Thyroid gland (tissue), 4 donors: ENCODE data around the gene SYT1. TPM values are rescaled to one million over a fixed set of nuclear protein-coding genes. Genes with fewer than 3 reads are reported as not detected.

Experiments used
- DNase-seq, 2 donors: peaks; one replicate each; pipeline ENCODE4 v3.0.0-alpha.2; 2019
- H3K27ac ChIP-seq, 3 donors: fragments of 200-600 bp; sonication (generic); 1 replicate in 2 of 3; 2 replicates in 1 of 3; pipeline ENCODE4 v1.5.1; 2016 to 2019; ENCODE audit warnings: mild to moderate bottlenecking in 1 of 3, moderate library complexity in 1 of 3
- H3K27me3 ChIP-seq: fragments of 200-600 bp; sonication (generic); one replicate; pipeline ENCODE4 v1.5.1; 2019
- H3K36me3 ChIP-seq, 2 donors: fragments of 200-600 bp; sonication (generic); one replicate each; pipeline ENCODE4 v1.5.1; 2016 to 2019
- H3K4me1 ChIP-seq, 2 donors: fragments of 200-600 bp; sonication (generic); one replicate each; pipeline ENCODE4 v1.5.1; 2017 to 2019
- H3K4me3 ChIP-seq, 3 donors: fragments of 200-600 bp; sonication (generic); replicated peaks in 1 of 3; 1 replicate in 2 of 3; 2 replicates in 1 of 3; pipeline ENCODE4 v1.5.1; 2016; ENCODE audit warnings: mild to moderate bottlenecking in 1 of 3
- H3K9me3 ChIP-seq: fragments of 200-600 bp; sonication (generic); one replicate; pipeline ENCODE4 v1.5.1; 2017
- POLR2A ChIP-seq, 2 donors: fragments of 450-650 bp; IDR thresholded peaks; one replicate each; pipeline ENCODE4 v1.6.1; 2017; ENCODE audit warnings: antibody characterized with exemption in 2 of 2, mild to moderate bottlenecking in 2 of 2, moderate library complexity in 1 of 2
- WGBS, 2 donors: methylation state at CpG; one replicate each; pipeline ENCODE4 v1.1.5; 2017; 5-methylcytosine and 5-hydroxymethylcytosine counted together
- intact Hi-C: fragments of 100-400 bp; cut with DNase I; formaldehyde crosslinking; loops from one replicate; pipeline ENCODE4 v1.15.1; 2023
- total RNA-seq, 4 donors: library from RNA; depleted of rRNA; stranded (reverse); fragments of >200 nt; gene quantifications; one replicate each; pipeline ENCODE4 v1.2.3, GENCODE V29; 2016
- TF ChIP-seq, protein P1 (sequence below), 6 experiments: fragments of 200-600 bp in 3 of 6; fragments of 450-650 bp in 3 of 6; sonication (generic) in 3 of 6; IDR thresholded peaks; one replicate each; pipeline ENCODE4 v1.5.1; 2016 to 2019; ENCODE audit warnings: antibody characterized with exemption in 6 of 6, mild to moderate bottlenecking in 2 of 6, inconsistent platforms in 1 of 6, moderate library complexity in 1 of 6

Gene SYT1
- total RNA-seq, 4 donors from 2014 or later: 0.58 to 2.4 (median 1.2) TPM

DNA sequence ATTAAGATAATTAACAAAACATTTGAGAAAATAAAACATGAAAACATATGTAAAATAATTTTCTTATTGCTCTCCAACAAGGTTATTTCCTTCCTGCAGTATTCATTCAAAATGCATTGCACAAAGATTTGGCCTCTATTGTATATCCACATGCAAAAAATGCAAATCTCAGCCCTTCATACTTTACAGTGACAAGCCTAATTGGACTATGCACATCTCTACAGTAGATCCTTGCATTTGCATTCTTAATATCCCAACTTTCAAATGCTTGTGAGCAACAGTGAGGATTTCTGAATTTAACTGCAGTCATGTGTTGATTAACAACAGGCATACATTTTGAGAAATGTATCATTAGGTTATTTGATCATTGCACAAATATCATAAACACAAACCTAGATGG, 492.5 kb downstream of the SYT1 start:
- TF ChIP-seq POLR2A (IDR thresholded peaks at IDR 0.05): no peak
- TF ChIP-seq, protein P1, sequence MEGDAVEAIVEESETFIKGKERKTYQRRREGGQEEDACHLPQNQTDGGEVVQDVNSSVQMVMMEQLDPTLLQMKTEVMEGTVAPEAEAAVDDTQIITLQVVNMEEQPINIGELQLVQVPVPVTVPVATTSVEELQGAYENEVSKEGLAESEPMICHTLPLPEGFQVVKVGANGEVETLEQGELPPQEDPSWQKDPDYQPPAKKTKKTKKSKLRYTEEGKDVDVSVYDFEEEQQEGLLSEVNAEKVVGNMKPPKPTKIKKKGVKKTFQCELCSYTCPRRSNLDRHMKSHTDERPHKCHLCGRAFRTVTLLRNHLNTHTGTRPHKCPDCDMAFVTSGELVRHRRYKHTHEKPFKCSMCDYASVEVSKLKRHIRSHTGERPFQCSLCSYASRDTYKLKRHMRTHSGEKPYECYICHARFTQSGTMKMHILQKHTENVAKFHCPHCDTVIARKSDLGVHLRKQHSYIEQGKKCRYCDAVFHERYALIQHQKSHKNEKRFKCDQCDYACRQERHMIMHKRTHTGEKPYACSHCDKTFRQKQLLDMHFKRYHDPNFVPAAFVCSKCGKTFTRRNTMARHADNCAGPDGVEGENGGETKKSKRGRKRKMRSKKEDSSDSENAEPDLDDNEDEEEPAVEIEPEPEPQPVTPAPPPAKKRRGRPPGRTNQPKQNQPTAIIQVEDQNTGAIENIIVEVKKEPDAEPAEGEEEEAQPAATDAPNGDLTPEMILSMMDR (IDR thresholded peaks at IDR 0.05): no peak
- Histone ChIP-seq H3K27ac (no peak overlapping the region), H3K9me3 (no peaks in the 10 kb centered on the region), H3K4me3 (no peak overlapping the region), H3K4me1 (peaks cover 13 to 18% of the 10 kb centered on the region in 2 donors), H3K27me3 (no peaks in the 10 kb centered on the region), H3K36me3 (no peaks in the 10 kb centered on the region)
- no peak for DNase-seq
- intact Hi-C loops: no loop called here

GRCh38 chr12:79358716-79359300, 494.2 kb downstream of the SYT1 start:
- intact Hi-C loops: no loop called here
- H3K27me3 ChIP-seq: no peaks in the 10 kb centered on the region
- H3K4me1 ChIP-seq: peaks cover 13 to 18% of the 10 kb centered on the region in 2 donors
- TF ChIP-seq POLR2A (IDR thresholded peaks at IDR 0.05): no peak
- TF ChIP-seq, protein P1 (IDR thresholded peaks at IDR 0.05): no peak
- 85 to 89% methylated on average over 5 of the region's 5 CpGs for WGBS, 2 donors
- DNase-seq: no peak
- H3K4me3 ChIP-seq: no peak overlapping the region
- H3K9me3 ChIP-seq: no peaks in the 10 kb centered on the region
- no peak overlapping the region for H3K27ac ChIP-seq
- no peaks in the 10 kb centered on the region for H3K36me3 ChIP-seq

- intact Hi-C loops: no loop called here
- peaks cover 13 to 18% of the 10 kb centered on the region in 2 donors for H3K4me1 ChIP-seq
- H3K36me3 ChIP-seq: no peaks in the 10 kb centered on the region
- H3K4me3 ChIP-seq: no peak overlapping the region
- no peaks in the 10 kb centered on the region for H3K27me3 ChIP-seq
- H3K27ac ChIP-seq: no peak overlapping the region
- H3K9me3 ChIP-seq: no peaks in the 10 kb centered on the region
- peak; percentile 38 to 44 for DNase-seq
- 10 to 15% methylated on average over 1 of the region's 1 CpG for WGBS, 2 donors
- TF ChIP-seq POLR2A (IDR thresholded peaks at IDR 0.05): no peak
- TF ChIP-seq, protein P1 (IDR thresholded peaks at IDR 0.05): no peak
These were observed 495.7 kb downstream of the SYT1 start for GRCh38 chr12:79360286-79360685.

- no peaks in the 10 kb centered on the region for H3K36me3 ChIP-seq
- DNase-seq: peak; percentile 65 to 73
- H3K27ac ChIP-seq: no peak overlapping the region
- intact Hi-C loops: no loop called here
- H3K4me3 ChIP-seq: no peak overlapping the region
- H3K9me3 ChIP-seq: no peaks in the 10 kb centered on the region
- no peaks in the 10 kb centered on the region for H3K27me3 ChIP-seq
- peaks cover 13 to 18% of the 10 kb centered on the region in 2 donors for H3K4me1 ChIP-seq
- no peak for TF ChIP-seq POLR2A (IDR thresholded peaks at IDR 0.05)
These were observed 496.4 kb downstream of the SYT1 start for GRCh38 chr12:79360936-79361335.

DNA sequence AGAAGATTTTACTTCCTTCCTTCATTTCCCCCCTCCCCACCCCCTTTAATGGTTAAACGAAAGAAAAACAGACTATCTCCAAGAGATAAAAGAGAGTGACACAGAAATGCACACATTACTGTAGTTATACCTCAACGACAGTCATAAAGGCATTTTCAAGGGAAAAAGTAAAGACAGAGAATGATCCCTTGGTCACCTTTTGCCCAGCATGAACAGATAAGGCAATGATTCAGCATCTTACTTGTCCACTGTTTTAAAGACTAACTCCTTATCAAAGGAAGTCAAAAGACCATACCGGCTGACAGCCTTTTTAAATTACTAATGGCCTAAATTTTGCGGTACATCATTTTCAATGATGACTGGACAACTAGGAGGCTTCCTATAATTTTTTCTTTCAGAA, 499.6 kb downstream of the SYT1 start:
- no peak overlapping the region for H3K27ac ChIP-seq
- no peaks in the 10 kb centered on the region for H3K9me3 ChIP-seq
- H3K4me3 ChIP-seq: no peak overlapping the region
- H3K27me3 ChIP-seq: no peaks in the 10 kb centered on the region
- WGBS, 2 donors: 78 to 86% methylated on average over 4 of the region's 4 CpGs
- H3K36me3 ChIP-seq: no peaks in the 10 kb centered on the region
- no peak for TF ChIP-seq POLR2A (IDR thresholded peaks at IDR 0.05)
- TF ChIP-seq, protein P1 (IDR thresholded peaks at IDR 0.05): no peak
- no peak for DNase-seq
- intact Hi-C loops: no loop called here
- peaks cover 13 to 14% of the 10 kb centered on the region in 2 donors for H3K4me1 ChIP-seq
